DMS53 treated with DMSO at 0.1 percent for 48 hours (cell line): ENCODE measurements around the gene PPM1A.

Source experiments
- DNase-seq: peaks from one replicate; lab custom pipeline; 2025; ENCODE audit not compliant: unreplicated experiment; lab: John Stamatoyannopoulos, UW

Gene PPM1A

GRCh38 chr14:60248697-60249318 lies at the start of gene PPM1A:
Gene PPM1A (plus strand): TSS chr14:60249221. CDS start chr14:60282704, 33,483 bp downstream.
- DNase-seq: peak; percentile 71

GRCh38 chr14:60199321-60199720 lies 49.7 kb upstream of the PPM1A start:
- no peak for DNase-seq

- DNase-seq: no peak
Measured at GRCh38 chr14:60204104-60204842, 44.7 kb upstream of the PPM1A start.

GRCh38 chr14:60204843-60205774 lies 43.9 kb upstream of the PPM1A start:
- DNase-seq: no peak

GRCh38 chr14:60206249-60206670 lies 42.8 kb upstream of the PPM1A start:
- DNase-seq: no peak

- no peak for DNase-seq
Measured at GRCh38 chr14:60206837-60207533, 42.0 kb upstream of the PPM1A start.

- DNase-seq: no peak
Measured at GRCh38 chr14:60210703-60211102, 38.3 kb upstream of the PPM1A start.

GRCh38 chr14:60211153-60211552 lies 37.9 kb upstream of the PPM1A start:
- no peak for DNase-seq

GRCh38 chr14:60212503-60213371 lies 36.3 kb upstream of the PPM1A start:
- DNase-seq: no peak

- DNase-seq: no peak
Measured at GRCh38 chr14:60214003-60214402, 35.0 kb upstream of the PPM1A start.

GRCh38 chr14:60214415-60215126 lies 34.5 kb upstream of the PPM1A start:
- no peak for DNase-seq

GRCh38 chr14:60215127-60215444 lies 33.9 kb upstream of the PPM1A start:
- DNase-seq: no peak

- DNase-seq: no peak
Measured at GRCh38 chr14:60215520-60216420, 33.3 kb upstream of the PPM1A start.

- DNase-seq: no peak
Measured at GRCh38 chr14:60217713-60218112, 31.3 kb upstream of the PPM1A start.

- DNase-seq: no peak
Measured at GRCh38 chr14:60220084-60220483, 28.9 kb upstream of the PPM1A start.

- DNase-seq: no peak
Measured at GRCh38 chr14:60220917-60221316, 28.1 kb upstream of the PPM1A start.

GRCh38 chr14:60221457-60221856 lies 27.6 kb upstream of the PPM1A start:
- DNase-seq: no peak

- DNase-seq: no peak
Measured at GRCh38 chr14:60222820-60223219, 26.2 kb upstream of the PPM1A start.

- DNase-seq: no peak
Measured at GRCh38 chr14:60225265-60225664, 23.8 kb upstream of the PPM1A start.
